Endothelial cell of umbilical vein (primary cell): Measurements from ENCODE around the gene ARHGEF38. TPM values are rescaled to one million over a fixed set of nuclear protein-coding genes. Genes with fewer than 3 reads are reported as not detected.

ENCODE experiments used
- BruUV-seq: library from RNA; stranded (reverse); fragments of 400-500 nt; replicated peaks from 2 replicates; lab custom pipeline; 2021; lab: Mats Ljungman, UMichigan
- CTCF ChIA-PET: fragments of 300-600, 350-600 bp; sonication (Branson Sonifier 250); formaldehyde crosslinking; loops from one replicate; lab custom pipeline; 2021; ENCODE audit warnings: antibody characterized with exemption, inconsistent platforms; lab: Charles Lee
- POLR2A ChIA-PET: fragments of 300-600, 350-600 bp; sonication (Branson Sonifier 250); formaldehyde crosslinking; loops from one replicate; lab custom pipeline; 2021; ENCODE audit warnings: antibody characterized with exemption, inconsistent platforms; lab: Charles Lee
- DNase-seq: peaks from one replicate; pipeline ENCODE4 v3.0.0-alpha.2; 2011; ENCODE audit warnings: low read depth, low spot score
- FAIRE-seq: peaks from 2 replicates; lab custom pipeline; 2011; peaks lifted over from hg19 to GRCh38; lab: Jason Lieb, UNC
- H2AFZ ChIP-seq: 2 replicates; pipeline ENCODE4 v1.6.0; 2012; ENCODE audit warnings: low read depth, low read length, control low read depth, inconsistent platforms
- H3K27ac ChIP-seq: 2 replicates; pipeline ENCODE4 v1.5.1; 2011; ENCODE audit warnings: low read depth, mild to moderate bottlenecking, control low read depth, low read length, moderate library complexity; ENCODE audit not compliant: insufficient read depth
- H3K27me3 ChIP-seq, 2 experiments: 2 replicates each; pipeline versions ENCODE4 v1.6.0 to v1.6.1; 2011; ENCODE audit warnings: low read length in 2 of 2, mixed read lengths in 1 of 2; ENCODE audit not compliant: control insufficient read depth in 2 of 2, insufficient read depth in 2 of 2
- H3K36me3 ChIP-seq, 2 experiments: 2 replicates in 1 of 2; 3 replicates in 1 of 2; pipeline ENCODE4 v1.5.1; 2011; ENCODE audit warnings: low read length in 2 of 2, mild to moderate bottlenecking in 1 of 2, moderate library complexity in 1 of 2; ENCODE audit not compliant: control insufficient read depth in 2 of 2, insufficient read depth in 2 of 2; ENCODE audit errors: extremely low read depth in 1 of 2
- H3K4me1 ChIP-seq: 3 replicates; pipeline ENCODE4 v1.5.1; 2011; ENCODE audit warnings: mild to moderate bottlenecking, low read length; ENCODE audit not compliant: control insufficient read depth, insufficient read depth; ENCODE audit errors: extremely low read depth
- H3K4me2 ChIP-seq: 2 replicates; pipeline ENCODE4 v1.6.1; 2011; ENCODE audit warnings: low read length, control low read depth, mixed read lengths; ENCODE audit not compliant: insufficient read depth
- H3K4me3 ChIP-seq, 3 experiments: fragments of 200-600 bp in 1 of 3; sonication (generic), shearing (Covaris generic) in 1 of 3; replicated peaks in 1 of 3; 2 replicates each; pipeline ENCODE4 v1.5.1; 2011 to 2016; ENCODE audit warnings: control low read depth in 3 of 3, low read length in 3 of 3, mild to moderate bottlenecking in 2 of 3, inconsistent platforms in 1 of 3, low read depth in 1 of 3, moderate library complexity in 1 of 3; ENCODE audit not compliant: insufficient read depth in 1 of 3
- H3K79me2 ChIP-seq: 2 replicates; pipeline ENCODE4 v1.6.0; 2012; ENCODE audit warnings: low read length, inconsistent platforms; ENCODE audit not compliant: control insufficient read depth, insufficient read depth
- H3K9ac ChIP-seq: replicated peaks from 2 replicates; pipeline ENCODE3; 2011; ENCODE audit warnings: low read length, control low read depth; ENCODE audit not compliant: insufficient read depth; ENCODE audit errors: extremely low read depth
- H3K9me1 ChIP-seq: replicated peaks from 3 replicates; pipeline ENCODE4 v1.6.0; 2011; ENCODE audit warnings: mild to moderate bottlenecking, low read length; ENCODE audit not compliant: control insufficient read depth, insufficient read depth; ENCODE audit errors: extremely low read depth
- H3K9me3 ChIP-seq: replicated peaks from 2 replicates; pipeline ENCODE4 v1.5.1; 2012; ENCODE audit warnings: low read length, inconsistent platforms; ENCODE audit not compliant: control insufficient read depth, insufficient read depth
- H4K20me1 ChIP-seq: replicated peaks from 2 replicates; pipeline ENCODE3; 2011; ENCODE audit warnings: mild to moderate bottlenecking, low read length; ENCODE audit not compliant: control insufficient read depth, insufficient read depth; ENCODE audit errors: extremely low read depth
- EZH2 ChIP-seq: IDR thresholded peaks from 2 replicates; pipeline ENCODE4 v1.6.1; 2012; ENCODE audit warnings: borderline replicate concordance, low read depth, mild to moderate bottlenecking, moderate library complexity, low read length, inconsistent platforms; ENCODE audit not compliant: severe bottlenecking
- FOS ChIP-seq: IDR thresholded peaks from 2 replicates; pipeline ENCODE4 v1.6.1; 2011; ENCODE audit warnings: mild to moderate bottlenecking, low read length, moderate library complexity, borderline replicate concordance; ENCODE audit not compliant: insufficient read depth
- GATA2 ChIP-seq: IDR thresholded peaks from 2 replicates; pipeline ENCODE4 v1.7.0; 2011; ENCODE audit warnings: low read depth, mild to moderate bottlenecking, moderate library complexity, mixed read lengths, low read length; ENCODE audit not compliant: insufficient read length, insufficient read depth
- JUN ChIP-seq: IDR thresholded peaks from 2 replicates; pipeline ENCODE4 v1.6.1; 2011; ENCODE audit warnings: borderline replicate concordance, low read depth; ENCODE audit not compliant: insufficient read length, insufficient read depth
- MYC ChIP-seq: IDR thresholded peaks from one replicate; pipeline ENCODE4 v1.6.1; 2011; ENCODE audit warnings: mild to moderate bottlenecking, low read depth, low read length
- POLR2A ChIP-seq: IDR thresholded peaks from 2 replicates; pipeline ENCODE4 v1.6.1; 2012; ENCODE audit warnings: low read depth, mild to moderate bottlenecking, control low read depth, low read length
- POLR2AphosphoS5 ChIP-seq: IDR thresholded peaks from 2 replicates; pipeline ENCODE4 v1.6.1; 2012; ENCODE audit warnings: low read depth, mild to moderate bottlenecking, control low read depth, low read length, moderate library complexity; ENCODE audit not compliant: insufficient read depth
- dilution Hi-C: fragments of 300-500 bp; cut with MboI; formaldehyde crosslinking; loops from one replicate; pipeline ENCODE4 v1.15.0; 2019; ENCODE audit warnings: low sequenced_read_pairs; ENCODE audit not compliant: extremely low pct_ligation_motif_present
- intact Hi-C: fragments of 100-400 bp; cut with micrococcal nuclease; formaldehyde crosslinking; loops from one replicate; pipeline ENCODE4 v1.10.0; 2022
- polyA plus RNA-seq, 4 experiments: library from polyadenylated mRNA; depleted of rRNA in 3 of 4; stranded (reverse) in 3 of 4; unstranded in 1 of 4; fragments of >200 nt; gene quantifications; 2 replicates each; pipeline versions ENCODE4 v1.2.1 to v1.2.3, GENCODE V29; 2011 to 2012; ENCODE audit warnings: missing spikeins in 1 of 4
- total RNA-seq: library from RNA; stranded (reverse); gene quantifications from 2 replicates; pipeline ENCODE4 v1.2.3, GENCODE V29; 2021
- TF ChIP-seq, protein P1 (sequence below): IDR thresholded peaks from 2 replicates; pipeline ENCODE4 v1.6.1; 2011; ENCODE audit not compliant: insufficient read depth, insufficient read length
- TF ChIP-seq, protein P2 (sequence below), 2 donors: IDR thresholded peaks; 1 replicate in 1 of 2; 2 replicates in 1 of 2; pipeline ENCODE4 v1.5.1; 2011; ENCODE audit warnings: low read length in 2 of 2, mild to moderate bottlenecking in 2 of 2, moderate library complexity in 2 of 2, control low read depth in 1 of 2, inconsistent platforms in 1 of 2, low read depth in 1 of 2; ENCODE audit not compliant: insufficient read depth in 1 of 2; ENCODE audit errors: extremely low read depth in 1 of 2

Gene ARHGEF38
- total and polyA plus RNA-seq, 2 donors (not counting 3 experiments of a cell fraction or from before 2014, with no cell fraction given) = not detected

DNA sequence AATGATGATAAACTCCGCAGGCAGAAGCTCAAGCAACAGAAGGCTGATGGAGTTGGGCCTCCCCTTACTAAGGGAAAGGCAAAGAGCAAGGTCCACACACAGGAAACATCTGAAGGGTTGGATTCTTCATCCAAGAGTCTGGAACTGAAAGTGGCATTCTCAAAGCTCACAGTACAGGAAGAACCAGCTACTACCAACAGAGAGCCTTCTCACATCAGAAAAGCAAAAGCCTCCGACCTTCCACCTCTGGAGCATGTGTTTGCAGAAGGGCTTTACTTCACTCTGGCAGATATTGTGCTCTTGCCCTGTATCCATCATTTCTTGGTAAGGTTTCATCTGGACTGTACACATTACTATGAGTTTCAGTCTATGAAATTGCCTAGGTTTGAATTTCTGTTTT is 166.8 kb downstream of the ARHGEF38 start:
- POLR2A ChIA-PET = no interaction called here
- H3K9ac ChIP-seq = no peak overlapping the region
- DNase-seq = no peak
- no peaks in the 10 kb centered on the region for H3K27me3 ChIP-seq
- dilution Hi-C loops (no loop called here), intact Hi-C loops (loop anchor here (10.0 kb wide), 1 partner anchor 346 kb away; no protein-coding TSS in a partner anchor)
- no peak overlapping the region for H2AFZ ChIP-seq
- H3K79me2 ChIP-seq = peaks cover under 1% of the 10 kb centered on the region
- CTCF ChIA-PET = interaction anchor here (0.5 to 1.4 kb wide), 3 partner anchors 8 to 198 kb away, joined by 3 to 9 read pairs (median 3); no protein-coding TSS in a partner anchor
- no peaks in the 10 kb centered on the region for H4K20me1 ChIP-seq
- H3K4me2 ChIP-seq = no peak overlapping the region
- no peaks in the 10 kb centered on the region for H3K9me1 ChIP-seq
- TF ChIP-seq MYC (no peak), JUN (no peak), GATA2 (no peak), POLR2A (no peak), FOS (no peak), EZH2 (no peak), POLR2AphosphoS5 (no peak)
- TF ChIP-seq, protein P1, sequence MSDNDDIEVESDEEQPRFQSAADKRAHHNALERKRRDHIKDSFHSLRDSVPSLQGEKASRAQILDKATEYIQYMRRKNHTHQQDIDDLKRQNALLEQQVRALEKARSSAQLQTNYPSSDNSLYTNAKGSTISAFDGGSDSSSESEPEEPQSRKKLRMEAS = no peak
- TF ChIP-seq, protein P2, sequence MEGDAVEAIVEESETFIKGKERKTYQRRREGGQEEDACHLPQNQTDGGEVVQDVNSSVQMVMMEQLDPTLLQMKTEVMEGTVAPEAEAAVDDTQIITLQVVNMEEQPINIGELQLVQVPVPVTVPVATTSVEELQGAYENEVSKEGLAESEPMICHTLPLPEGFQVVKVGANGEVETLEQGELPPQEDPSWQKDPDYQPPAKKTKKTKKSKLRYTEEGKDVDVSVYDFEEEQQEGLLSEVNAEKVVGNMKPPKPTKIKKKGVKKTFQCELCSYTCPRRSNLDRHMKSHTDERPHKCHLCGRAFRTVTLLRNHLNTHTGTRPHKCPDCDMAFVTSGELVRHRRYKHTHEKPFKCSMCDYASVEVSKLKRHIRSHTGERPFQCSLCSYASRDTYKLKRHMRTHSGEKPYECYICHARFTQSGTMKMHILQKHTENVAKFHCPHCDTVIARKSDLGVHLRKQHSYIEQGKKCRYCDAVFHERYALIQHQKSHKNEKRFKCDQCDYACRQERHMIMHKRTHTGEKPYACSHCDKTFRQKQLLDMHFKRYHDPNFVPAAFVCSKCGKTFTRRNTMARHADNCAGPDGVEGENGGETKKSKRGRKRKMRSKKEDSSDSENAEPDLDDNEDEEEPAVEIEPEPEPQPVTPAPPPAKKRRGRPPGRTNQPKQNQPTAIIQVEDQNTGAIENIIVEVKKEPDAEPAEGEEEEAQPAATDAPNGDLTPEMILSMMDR (IDR thresholded peaks at IDR 0.05; ENCODE audit: extremely low read depth in 1 of 2, insufficient read depth in 1 of 2, low read depth in 1 of 2, low read length in 2 of 2) = no peak
- H3K9me3 ChIP-seq = no peaks in the 10 kb centered on the region
- no peaks in the 10 kb centered on the region for H3K36me3 ChIP-seq
- BruUV-seq = no TSS peak
- H3K4me3 ChIP-seq = no peak overlapping the region
- no peak for FAIRE-seq
- H3K27ac ChIP-seq = no peak overlapping the region
- no peaks in the 10 kb centered on the region for H3K4me1 ChIP-seq
